GM12878 (cell line): ENCODE results near the gene JUND. TPM values are rescaled to one million over a fixed set of nuclear protein-coding genes. Genes with fewer than 3 reads are reported as not detected.

Experiments used
- ATAC-seq: fragments of 200-7000 bp; cut with Tn5 transposase; 3 replicates; pipeline ENCODE4 v1.9.1; 2020; ENCODE audit warnings: mild to moderate bottlenecking, moderate library complexity
- BruUV-seq: library from RNA; stranded (reverse); fragments of 400-500 nt; replicated peaks from 2 replicates; lab custom pipeline; 2021; lab: Mats Ljungman, UMichigan
- CTCF ChIA-PET: fragments of 300-600 bp; sonication (Branson Sonifier 250); formaldehyde crosslinking; extraction: SDS; loops from one replicate; lab custom pipeline; 2021; ENCODE audit warnings: inconsistent platforms; lab: Yijun Ruan, JAX
- POLR2A ChIA-PET: fragments of 350-600 bp; formaldehyde crosslinking; extraction: SDS; loops from one replicate; lab custom pipeline; 2021; ENCODE audit warnings: inconsistent platforms; lab: Charles Lee
- RAD21 ChIA-PET: fragments of 300-600 bp; sonication (Branson Sonifier 250); formaldehyde crosslinking; loops from one replicate; lab custom pipeline; 2023; ENCODE audit warnings: antibody characterized with exemption; ENCODE audit not compliant: unreplicated experiment; lab: Charles Lee
- SMC1A ChIA-PET: fragments of 300-600 bp; sonication (Branson Sonifier 250); formaldehyde crosslinking; loops from one replicate; lab custom pipeline; 2023; ENCODE audit not compliant: unreplicated experiment, uncharacterized antibody; lab: Charles Lee
- DNase-seq: peaks from one replicate; pipeline ENCODE4 v3.0.0-alpha.2; 2011; ENCODE audit warnings: low read depth, low spot score
- FAIRE-seq: peaks from 3 replicates; lab custom pipeline; 2011; peaks lifted over from hg19 to GRCh38; lab: Jason Lieb, UNC
- H2AFZ ChIP-seq: 2 replicates; pipeline ENCODE4 v1.6.0; 2011; ENCODE audit warnings: low read depth, low read length, control low read depth; ENCODE audit not compliant: control insufficient read depth
- H3K27ac ChIP-seq: 2 replicates; pipeline ENCODE4 v1.5.1; 2011; ENCODE audit warnings: control low read depth; ENCODE audit not compliant: control insufficient read depth, insufficient read depth
- H3K27me3 ChIP-seq, 2 experiments: replicated peaks in 1 of 2; 2 replicates each; pipeline versions ENCODE4 v1.6.0 to v1.6.1; 2011; ENCODE audit warnings: low read length in 1 of 2; ENCODE audit not compliant: control insufficient read depth in 2 of 2, insufficient read depth in 2 of 2
- H3K36me3 ChIP-seq, 2 experiments: 2 replicates each; pipeline ENCODE4 v1.5.1; 2011; ENCODE audit warnings: low read length in 1 of 2; ENCODE audit not compliant: control insufficient read depth in 2 of 2, insufficient read depth in 2 of 2
- H3K4me1 ChIP-seq: 2 replicates; pipeline ENCODE4 v1.6.1; 2011; ENCODE audit warnings: mild to moderate bottlenecking, low read length, moderate library complexity, mixed read lengths; ENCODE audit not compliant: control insufficient read depth, insufficient read depth
- H3K4me2 ChIP-seq: 2 replicates; pipeline ENCODE4 v1.6.0; 2011; ENCODE audit warnings: control low read depth; ENCODE audit not compliant: control insufficient read depth, insufficient read depth
- H3K4me3 ChIP-seq: fragments of 200-600 bp; sonication (generic); 2 replicates; pipeline ENCODE4 v1.5.1; 2016
- H3K79me2 ChIP-seq: 2 replicates; pipeline ENCODE4 v1.6.0; 2011; ENCODE audit warnings: low read length; ENCODE audit not compliant: control insufficient read depth, insufficient read depth
- H3K9ac ChIP-seq: 2 replicates; pipeline ENCODE4 v1.8.0; 2011; ENCODE audit warnings: low read length, control low read depth, mixed read lengths; ENCODE audit not compliant: control insufficient read depth, insufficient read depth
- H3K9me3 ChIP-seq: replicated peaks from 3 replicates; pipeline ENCODE4 v1.5.1; 2011; ENCODE audit warnings: mild to moderate bottlenecking, low read length; ENCODE audit not compliant: control insufficient read depth, insufficient read depth
- H4K20me1 ChIP-seq: 2 replicates; pipeline ENCODE4 v1.6.0; 2011; ENCODE audit not compliant: control insufficient read depth, insufficient read depth
- BHLHE40 ChIP-seq, 2 experiments: fragments of 450-650 bp in 1 of 2; IDR thresholded peaks; 2 replicates each; pipeline ENCODE4 v1.6.1; 2011 to 2017; ENCODE audit warnings: low read depth in 2 of 2, borderline replicate concordance in 1 of 2, improper control_type of control experiment in 1 of 2, low read length in 1 of 2, mild to moderate bottlenecking in 1 of 2
- CBX5 ChIP-seq: sonication (generic); IDR thresholded peaks from 2 replicates; pipeline ENCODE4 v1.6.1; 2016; ENCODE audit warnings: low read depth, moderate library complexity, mild to moderate bottlenecking, inconsistent platforms
- CREB1 ChIP-seq: IDR thresholded peaks from 2 replicates; pipeline ENCODE4 v1.6.1; 2012; ENCODE audit warnings: low read depth, mild to moderate bottlenecking, inconsistent platforms
- ESRRA ChIP-seq: IDR thresholded peaks from 2 replicates; pipeline ENCODE4 v1.6.1; 2012; ENCODE audit warnings: mild to moderate bottlenecking, low read length, improper control_type of control experiment
- GATAD2B ChIP-seq: fragments of 450-650 bp; conservative IDR thresholded peaks from 2 replicates; pipeline ENCODE4 v1.6.1; 2017; ENCODE audit warnings: low read depth, mild to moderate bottlenecking, moderate library complexity
- HCFC1 ChIP-seq: fragments of 150-350 bp; IDR thresholded peaks from 2 replicates; pipeline ENCODE4 v1.6.1; 2014; ENCODE audit warnings: low read length
- IRF4 ChIP-seq: IDR thresholded peaks from 2 replicates; pipeline ENCODE4 v1.6.1; 2011; ENCODE audit warnings: low read depth, low read length
- JUNB ChIP-seq: IDR thresholded peaks from 2 replicates; pipeline ENCODE4 v1.6.1; 2016; ENCODE audit warnings: antibody characterized with exemption, mild to moderate bottlenecking
- MTA3 ChIP-seq: IDR thresholded peaks from 2 replicates; pipeline ENCODE4 v1.6.1; 2012; ENCODE audit warnings: low read length, inconsistent platforms, borderline replicate concordance
- MXI1 ChIP-seq: fragments of 150-350 bp; IDR thresholded peaks from 2 replicates; pipeline ENCODE4 v1.6.1; 2011; ENCODE audit warnings: low read depth, mild to moderate bottlenecking, inconsistent platforms, low read length, improper control_type of control experiment
- RCOR1 ChIP-seq: conservative IDR thresholded peaks from 2 replicates; pipeline ENCODE4 v1.6.1; 2012; ENCODE audit warnings: low read depth, low read length, improper control_type of control experiment
- REST ChIP-seq: IDR thresholded peaks from 2 replicates; pipeline ENCODE4 v1.6.1; 2012; ENCODE audit warnings: mild to moderate bottlenecking, low read depth, low read length
- SIN3A ChIP-seq: IDR thresholded peaks from 2 replicates; pipeline ENCODE4 v1.6.1; 2012; ENCODE audit warnings: low read depth, low read length, improper control_type of control experiment
- TARDBP ChIP-seq: IDR thresholded peaks from 2 replicates; pipeline ENCODE4 v1.6.1; 2016; ENCODE audit warnings: borderline replicate concordance
- USF2 ChIP-seq: IDR thresholded peaks from 2 replicates; pipeline ENCODE4 v1.6.1; 2011; ENCODE audit warnings: low read depth, low read length, improper control_type of control experiment, borderline replicate concordance
- WGBS: methylation state at CpG from one replicate; pipeline ENCODE4 v1.1.6; 2016; ENCODE audit warnings: low lambda C conversion rate; ENCODE audit not compliant: insufficient replicate concordance, insufficient coverage; ENCODE audit errors: missing lambda C conversion rate; 5-methylcytosine and 5-hydroxymethylcytosine counted together
- in situ Hi-C: fragments of 300-500 bp; cut with MboI; formaldehyde crosslinking; loops from 9 replicates; pipeline ENCODE4 v1.14.3; 2018; ENCODE audit warnings: mixed read lengths
- intact Hi-C: fragments of 100-400 bp; cut with micrococcal nuclease; formaldehyde crosslinking; loops from one replicate; pipeline ENCODE4 v1.14.2; 2022; ENCODE audit not compliant: unreplicated experiment
- polyA plus RNA-seq, 11 experiments: library from polyadenylated mRNA; depleted of rRNA in 4 of 11; unstranded in 6 of 11; stranded (reverse) in 5 of 11; fragments of >200 nt; fragmentation: Nextera tagmentation in 4 of 11; fragmentation: Illumina TruSeq in 1 of 11; extraction: Ambion mirVana in 4 of 11; extraction: Trizol in 1 of 11; gene quantifications; 1 replicate in 1 of 11; 2 replicates in 10 of 11; pipeline versions ENCODE4 v1.2.1 to v1.2.3, GENCODE V29; 2011 to 2016; ENCODE audit warnings: inconsistent platforms in 2 of 11, missing spikeins in 2 of 11, low read depth in 1 of 11
- total RNA-seq, 4 experiments: library from RNA; depleted of rRNA in 3 of 4; stranded (reverse); fragments of >200 nt in 3 of 4; fragmentation: Illumina TruSeq in 1 of 4; extraction: Trizol in 1 of 4; gene quantifications; 2 replicates each; pipeline versions ENCODE4 v1.2.1 to v1.2.3, GENCODE V29; 2013 to 2021
- TF ChIP-seq, protein P1 (sequence below): IDR thresholded peaks from 2 replicates; pipeline ENCODE4 v1.6.1; 2011; ENCODE audit warnings: borderline replicate concordance, low read depth, mild to moderate bottlenecking, moderate library complexity, mixed read lengths, low read length; ENCODE audit not compliant: insufficient read depth; ENCODE audit errors: extremely low read length
- TF ChIP-seq, protein P2 (sequence below): IDR thresholded peaks from 2 replicates; pipeline ENCODE4 v1.6.1; 2012; ENCODE audit warnings: low read depth, low read length, improper control_type of control experiment

The JUND gene
- total and polyA plus RNA-seq, 10 of the 15 experiments (the other 5 are each of a cell fraction or from before 2014, with no cell fraction given), result 7.4 to 164 (median 18.8) TPM

- TF ChIP-seq TARDBP (no peak), CREB1 (no peak), HCFC1 (no peak), BHLHE40 (IDR thresholded peaks at IDR 0.05; ENCODE audit: borderline replicate concordance in 1 of 2, low read depth in 2 of 2, low read length in 1 of 2) (no peak), JUNB (no peak), RCOR1 (no peak), GATAD2B (no peak), USF2 (no peak), ESRRA (no peak), CBX5 (no peak)
- TF ChIP-seq, protein P1, sequence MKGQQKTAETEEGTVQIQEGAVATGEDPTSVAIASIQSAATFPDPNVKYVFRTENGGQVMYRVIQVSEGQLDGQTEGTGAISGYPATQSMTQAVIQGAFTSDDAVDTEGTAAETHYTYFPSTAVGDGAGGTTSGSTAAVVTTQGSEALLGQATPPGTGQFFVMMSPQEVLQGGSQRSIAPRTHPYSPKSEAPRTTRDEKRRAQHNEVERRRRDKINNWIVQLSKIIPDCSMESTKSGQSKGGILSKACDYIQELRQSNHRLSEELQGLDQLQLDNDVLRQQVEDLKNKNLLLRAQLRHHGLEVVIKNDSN, result no peak
- TF ChIP-seq, all 136 proteins: peak for 0
Observed at GRCh38 chr19:18245297-18245696, 36.1 kb downstream of the JUND start (continued).

- Histone ChIP-seq H3K27me3 (no peaks in the 10 kb centered on the region; a peak in 2 of 4 replicates), H3K4me2 (no peak overlapping the region), H3K4me3 (no peak overlapping the region)
- 23% methylated on average over 12 of the region's 12 CpGs for WGBS
- in situ Hi-C loops, result no loop called here
- no peak for TF ChIP-seq MTA3
- TF ChIP-seq, protein P2, sequence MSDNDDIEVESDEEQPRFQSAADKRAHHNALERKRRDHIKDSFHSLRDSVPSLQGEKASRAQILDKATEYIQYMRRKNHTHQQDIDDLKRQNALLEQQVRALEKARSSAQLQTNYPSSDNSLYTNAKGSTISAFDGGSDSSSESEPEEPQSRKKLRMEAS, result peak; percentile 51; the same call in 1 of the 2 replicates
- peak; percentile 22 to 43; a peak in 2 of 4 replicates for TF ChIP-seq BHLHE40 (IDR thresholded peaks at IDR 0.05; ENCODE audit: borderline replicate concordance in 1 of 2, low read depth in 2 of 2, low read length in 1 of 2)
- TF ChIP-seq REST, result peak; percentile 88
- TF ChIP-seq IRF4, result no peak
- peak; percentile 49; the same call in 1 of the 2 replicates for TF ChIP-seq SIN3A
- peak; percentile 87 for TF ChIP-seq MXI1
- TF ChIP-seq, all 136 proteins: peak for 5
- no peak for FAIRE-seq
- intact Hi-C loops, result no loop called here
- Histone ChIP-seq H3K9ac (no peak overlapping the region), H3K9me3 (no peaks in the 10 kb centered on the region), H2AFZ (no peak overlapping the region), H4K20me1 (no peaks in the 10 kb centered on the region), H3K79me2 (no peaks in the 10 kb centered on the region), H3K4me1 (no peaks in the 10 kb centered on the region), H3K36me3 (no peaks in the 10 kb centered on the region), H3K27ac (no peak overlapping the region)
- BruUV-seq, result no TSS peak
- no peak for DNase-seq
- ATAC-seq, result no peak
- SMC1A ChIA-PET, result interaction anchor here (1.8 kb wide), 1 partner anchor 8 kb away, joined by 6 read pairs; no protein-coding TSS in a partner anchor
- POLR2A ChIA-PET, result no interaction called here
- CTCF ChIA-PET, result interaction anchor here (1.6 to 3.0 kb wide), 5 partner anchors 10 to 90 kb away, joined by 4 to 13 read pairs (median 5); no protein-coding TSS in a partner anchor
- RAD21 ChIA-PET, result no interaction called here
Observed at GRCh38 chr19:18239303-18239702, 42.1 kb downstream of the JUND start.
